Activated CD4-positive, CD25-positive, alpha-beta regulatory T cell treated with anti-CD3 and anti-CD28 coated beads, Interleukin-2, amount 50 U/mL, for 24 hours (primary cell): ENCODE results near the gene MYO9B.

Source experiments
- ATAC-seq, 2 donors: fragments of 150-1000 bp; cut with Tn5 transposase; one replicate each; pipeline ENCODE4 v1.10.0; 2021; ENCODE audit warnings: mild to moderate bottlenecking in 1 of 2, moderate library complexity in 1 of 2

Gene MYO9B

GRCh38 chr19:17220207-17220758, 144.7 kb downstream of the MYO9B start:
- peak in 1 of 2 donors; percentile 19 for ATAC-seq

DNA sequence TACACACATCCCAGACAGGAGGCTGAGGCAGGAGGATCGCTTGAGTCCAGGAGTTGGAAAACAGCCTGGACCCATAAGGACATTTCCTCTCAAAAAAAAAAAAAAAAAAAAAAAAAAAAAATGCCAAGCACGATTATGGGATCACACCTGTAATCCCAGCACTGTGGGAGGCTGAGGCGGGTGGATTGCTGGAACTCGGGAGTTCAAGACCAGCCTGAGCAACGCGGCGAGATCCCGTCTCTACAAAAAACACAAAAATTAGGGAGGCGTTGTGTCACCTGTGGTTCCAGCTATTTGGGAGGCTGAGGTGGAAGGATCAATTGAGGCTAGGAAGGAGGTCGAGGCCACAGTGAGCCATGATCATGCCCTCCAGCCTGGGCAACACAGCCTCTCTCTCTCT, 149.5 kb downstream of the MYO9B start:
- no peak for ATAC-seq

- peak; percentile 92 to 94 for ATAC-seq
Observed at GRCh38 chr19:17226002-17226933, 150.7 kb downstream of the MYO9B start, which contains the start of gene OCEL1. TSS of gene OCEL1 (plus strand) at chr19:17226226. CDS start at chr19:17226248, 22 bp downstream.

GRCh38 chr19:17227798-17228367, 152.3 kb downstream of the MYO9B start:
- no peak for ATAC-seq

DNA sequence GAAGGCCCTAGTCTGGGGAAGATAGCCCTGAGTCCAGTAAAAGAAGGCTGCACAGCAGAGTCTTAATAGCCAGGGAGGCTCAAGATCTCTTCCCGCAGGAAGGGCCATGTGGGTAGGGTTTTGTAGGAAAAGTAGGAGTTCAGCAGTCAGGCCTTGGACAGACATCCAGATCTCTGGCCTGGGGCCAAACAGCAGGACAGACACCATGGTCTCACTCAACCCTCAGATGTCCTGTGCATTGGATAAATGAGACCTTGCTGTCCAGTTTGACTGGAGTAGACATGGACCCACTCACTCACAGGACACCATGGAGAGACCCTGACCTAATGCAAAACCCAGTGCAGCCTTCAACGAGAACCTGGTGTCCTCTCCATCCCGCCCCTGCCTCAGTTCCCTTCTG, 154.3 kb downstream of the MYO9B start:
- ATAC-seq = no peak

DNA sequence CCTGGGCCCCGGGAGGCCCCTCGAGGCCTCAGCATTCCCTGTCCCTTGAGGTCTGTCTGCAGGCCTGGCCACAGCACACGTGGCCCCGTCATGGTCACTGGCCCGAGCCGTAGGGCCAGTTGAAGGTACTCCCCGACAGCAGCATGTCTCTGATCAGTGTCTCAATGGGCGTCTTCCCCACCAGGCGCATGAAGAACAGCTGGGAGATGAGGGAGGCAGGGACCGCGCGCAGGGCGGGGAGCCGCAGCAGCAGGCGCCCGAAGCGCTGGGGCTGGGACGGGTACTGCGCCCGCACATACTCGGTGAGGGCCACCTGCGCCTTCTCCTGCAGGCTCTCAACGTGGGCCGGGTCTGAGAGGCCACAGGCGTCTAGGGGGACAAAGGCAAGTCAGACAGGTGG, 156.7 kb downstream of the MYO9B start:
- ATAC-seq = no peak

DNA sequence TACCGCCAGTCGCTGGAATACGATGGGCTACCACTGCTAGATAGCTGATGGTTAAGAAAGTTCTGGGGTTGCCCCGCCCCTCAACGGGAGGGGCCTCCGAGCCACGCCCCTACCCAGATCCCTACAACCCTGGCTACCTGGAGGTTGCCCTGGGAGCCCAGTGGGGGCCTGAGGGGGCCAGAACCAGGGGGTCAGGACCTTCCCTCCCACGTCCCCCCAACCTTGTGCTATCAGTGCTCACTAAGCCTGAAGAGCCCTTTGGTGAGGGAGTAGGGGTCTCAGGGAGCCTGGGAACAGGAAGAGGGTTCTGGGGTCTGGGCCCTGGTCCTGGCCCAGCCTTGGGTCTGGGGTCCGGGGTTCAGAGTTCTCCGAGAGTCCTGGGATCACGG, 159.3 kb downstream of the MYO9B start:
- ATAC-seq = peak; percentile 69 to 72

DNA sequence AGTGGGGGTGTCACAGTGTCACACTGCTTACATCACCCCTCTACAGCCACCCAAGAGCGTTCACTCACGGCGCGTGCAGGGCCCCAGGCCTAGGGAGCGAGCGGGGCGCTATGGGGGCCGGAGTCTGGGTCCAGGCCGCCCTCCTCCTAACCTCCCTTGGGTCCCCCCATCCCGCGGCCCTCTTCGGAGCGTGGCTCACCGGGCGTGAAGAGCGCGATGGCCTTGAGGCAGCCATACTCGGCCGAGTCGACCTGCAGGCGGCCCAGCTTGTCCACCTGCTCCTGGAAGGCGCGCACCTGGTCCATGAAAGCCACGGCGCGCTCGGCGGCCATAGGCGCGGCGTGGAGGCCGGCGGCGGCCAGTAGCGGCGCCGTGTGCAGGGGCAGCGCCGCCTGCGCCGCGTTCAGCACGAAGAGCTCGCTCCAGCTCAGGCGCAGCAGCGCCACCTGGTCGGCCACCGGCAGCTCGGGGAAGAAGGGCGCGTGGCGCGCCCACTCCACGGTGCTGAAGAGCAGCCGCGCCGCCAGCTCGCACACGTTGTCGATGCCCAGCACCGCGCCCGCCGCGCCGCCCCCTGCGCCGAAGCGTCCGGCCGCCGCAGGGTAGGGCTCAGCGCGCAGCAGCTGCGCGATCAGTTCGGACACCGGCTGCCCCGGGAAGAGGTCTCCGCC, 159.9 kb downstream of the MYO9B start:
- peak; percentile 87 to 91 for ATAC-seq

DNA sequence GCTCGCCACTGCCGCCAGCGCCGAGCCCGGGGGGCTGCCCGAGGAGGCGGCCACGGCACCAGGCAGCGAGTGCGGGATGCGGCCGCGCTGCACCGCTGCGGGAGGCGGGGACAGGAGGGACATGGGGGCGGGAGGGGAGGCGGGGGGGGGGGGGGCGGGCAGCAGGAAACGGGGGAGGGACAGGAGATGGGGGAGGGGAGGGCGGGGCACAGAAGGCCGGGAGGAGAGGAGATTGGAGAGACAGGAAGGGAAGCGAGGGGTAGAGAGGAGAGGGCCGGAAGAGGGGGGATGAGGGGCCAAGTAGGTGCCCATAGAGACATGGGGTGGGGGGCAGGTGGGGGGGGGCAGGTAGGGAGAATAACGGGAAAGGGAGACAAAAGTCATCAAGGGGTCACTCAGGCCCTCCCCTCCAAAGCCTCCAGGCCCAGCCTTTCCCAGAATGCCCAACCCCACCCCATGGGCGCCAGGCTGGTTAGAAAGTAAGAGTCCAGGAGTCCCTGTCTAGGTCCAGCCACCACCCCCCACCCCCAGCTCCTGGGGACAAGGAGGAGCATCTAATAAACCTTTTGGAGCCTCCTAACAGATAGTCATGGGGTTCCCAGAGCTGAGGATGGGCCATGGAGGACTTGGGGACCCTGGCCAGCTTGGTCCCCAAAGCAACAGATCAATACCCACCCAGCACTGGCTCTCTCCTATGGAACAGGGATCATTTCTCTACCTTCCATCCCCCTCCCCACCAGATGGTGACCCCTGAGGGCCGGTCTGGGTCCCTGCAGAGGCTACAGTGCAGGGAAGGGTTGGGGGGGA, 160.6 kb downstream of the MYO9B start:
- peak; percentile 11 to 24 for ATAC-seq

GRCh38 chr19:17236811-17237543, 161.4 kb downstream of the MYO9B start:
- ATAC-seq = no peak

DNA sequence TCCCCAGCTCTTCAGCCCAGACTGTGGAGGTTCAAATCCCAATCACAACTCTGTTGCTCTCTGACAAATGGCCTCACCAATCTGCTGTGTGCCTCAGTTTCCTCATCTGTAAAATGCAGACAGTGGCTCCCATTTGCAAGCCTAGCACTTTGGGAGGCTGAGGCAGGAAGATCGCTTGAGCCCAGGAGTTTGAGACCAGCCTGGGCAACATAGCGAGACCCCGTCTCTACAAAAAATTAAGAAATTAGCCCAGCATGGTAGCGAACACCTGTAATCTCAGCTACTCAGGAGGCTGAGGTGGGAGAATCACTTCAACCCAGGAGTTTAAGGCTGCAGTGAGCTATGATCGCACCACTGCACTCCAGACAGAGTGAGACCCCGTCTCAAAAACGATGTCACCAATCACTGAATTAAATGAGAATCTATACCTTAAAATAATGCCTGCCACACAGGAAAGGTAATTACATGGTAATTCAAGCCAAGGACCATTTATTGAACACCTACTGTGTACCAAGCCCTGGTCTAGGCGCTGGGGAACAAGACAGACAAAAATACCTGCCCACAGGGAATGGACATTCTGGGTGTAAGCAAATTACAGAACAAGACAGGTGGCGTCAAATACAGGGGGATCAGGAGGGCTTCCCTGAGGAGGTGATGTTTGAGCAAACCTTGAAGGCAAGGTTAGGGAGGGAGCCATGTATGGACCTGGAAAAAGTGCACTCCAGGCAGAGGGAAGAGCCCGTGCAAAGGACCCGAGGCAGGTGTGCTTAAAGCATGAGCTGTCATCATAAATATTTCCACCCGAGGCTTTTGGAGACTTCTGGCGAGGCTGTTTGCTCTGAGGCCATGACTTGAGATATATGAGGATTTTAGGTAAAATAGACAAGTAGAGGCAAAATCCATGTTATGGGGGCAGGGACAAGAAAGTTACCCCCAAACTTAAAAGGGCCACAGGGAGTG, 162.4 kb downstream of the MYO9B start:
- ATAC-seq = no peak

DNA sequence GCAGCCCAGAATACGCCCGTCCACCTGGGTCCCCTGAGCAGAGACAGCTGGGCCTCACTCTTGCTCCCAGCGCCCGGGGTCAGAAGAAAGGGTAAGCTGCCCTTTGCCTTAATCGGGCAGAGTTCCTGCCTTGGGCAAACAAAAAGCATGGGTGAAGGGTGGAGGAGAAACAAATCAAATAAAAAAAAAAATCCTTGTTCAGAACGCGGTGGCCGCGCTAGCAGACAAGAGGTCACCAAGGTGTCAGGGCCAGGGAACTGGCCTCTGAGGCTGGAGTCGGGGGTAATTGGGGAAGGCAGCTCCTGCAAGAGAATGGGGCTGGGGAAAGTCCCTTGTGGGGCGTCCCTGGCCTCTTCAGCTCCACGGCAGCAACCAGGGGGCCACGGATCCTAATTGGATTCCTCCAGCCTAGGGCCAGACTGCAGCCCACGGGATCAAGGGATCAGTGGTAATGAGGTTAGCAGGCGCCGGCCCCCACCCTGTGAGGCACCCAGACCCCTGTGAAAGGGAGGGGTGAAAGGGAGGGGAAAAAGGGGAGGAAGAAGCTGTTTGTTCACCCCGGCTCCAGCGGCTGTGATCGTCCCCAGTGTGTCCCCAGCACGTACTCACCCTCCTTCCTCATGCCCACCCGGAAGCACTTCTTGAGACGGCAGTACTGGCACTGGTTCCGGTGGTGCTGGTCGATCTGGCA, 164.6 kb downstream of the MYO9B start:
- ATAC-seq = no peak

DNA sequence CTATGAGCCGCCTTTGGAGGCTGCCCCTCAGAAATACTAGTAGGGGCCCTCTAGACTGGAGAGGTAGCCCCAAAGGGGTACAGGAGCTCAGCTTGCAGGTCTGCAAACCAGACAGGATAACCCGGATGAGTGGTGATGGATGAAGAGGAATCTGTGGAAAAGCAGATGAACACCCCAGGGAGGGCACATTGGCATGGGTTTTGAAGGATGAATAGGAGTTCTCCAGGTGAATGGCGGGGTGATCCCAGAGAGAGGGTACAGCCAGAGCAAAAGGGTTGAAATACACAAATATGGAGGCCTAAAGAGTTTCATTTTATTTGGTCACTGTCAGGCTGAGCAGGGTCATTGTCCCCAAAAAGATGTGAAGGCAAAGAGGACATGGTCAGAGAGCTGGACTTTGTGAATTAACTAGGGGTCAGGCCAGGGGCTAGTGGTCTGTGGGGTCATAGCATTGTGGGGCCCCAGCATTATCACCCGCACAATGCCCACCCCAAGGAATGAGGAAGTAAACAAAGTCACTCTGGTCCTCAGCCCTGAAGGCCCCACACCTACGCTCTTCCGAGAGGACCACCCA, 165.3 kb downstream of the MYO9B start:
- ATAC-seq = no peak

DNA sequence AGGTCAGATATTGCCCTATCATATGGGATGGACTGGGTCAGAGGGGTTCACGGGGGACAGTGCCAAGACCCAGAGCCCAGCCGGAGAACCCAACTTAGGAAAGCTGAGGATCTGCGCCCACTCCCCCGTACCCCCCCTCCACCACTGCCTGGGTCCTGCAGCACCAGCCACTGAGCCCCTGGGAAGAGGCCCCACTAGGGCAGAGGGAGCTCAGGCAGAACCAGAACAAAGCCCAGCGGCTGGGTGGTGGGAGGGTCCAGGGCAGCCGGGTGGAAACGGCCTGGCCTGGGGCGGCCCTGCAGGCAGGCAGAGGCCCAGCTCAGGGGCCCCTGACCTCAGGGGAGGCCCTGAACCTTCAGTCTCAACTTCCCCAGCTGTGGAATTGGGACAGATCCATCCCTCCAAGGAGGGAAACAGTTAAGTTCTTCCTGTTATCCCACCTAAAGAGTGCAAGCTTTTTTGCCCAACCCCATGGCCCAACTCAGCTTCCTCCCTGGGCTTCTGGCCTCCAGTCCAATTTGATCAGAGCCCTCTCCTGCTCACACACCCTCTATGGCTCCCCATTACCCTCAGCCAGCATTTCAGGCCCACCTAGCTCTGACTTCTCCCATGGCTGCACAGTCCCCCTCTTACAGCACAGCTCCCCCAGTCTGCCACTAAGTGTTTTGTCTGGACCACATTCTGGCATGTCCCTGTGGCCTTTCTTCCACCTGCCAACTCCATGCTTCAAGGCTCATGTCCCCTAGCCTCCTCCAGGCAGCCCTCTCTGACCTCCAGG, 167.0 kb downstream of the MYO9B start:
- ATAC-seq = no peak

DNA sequence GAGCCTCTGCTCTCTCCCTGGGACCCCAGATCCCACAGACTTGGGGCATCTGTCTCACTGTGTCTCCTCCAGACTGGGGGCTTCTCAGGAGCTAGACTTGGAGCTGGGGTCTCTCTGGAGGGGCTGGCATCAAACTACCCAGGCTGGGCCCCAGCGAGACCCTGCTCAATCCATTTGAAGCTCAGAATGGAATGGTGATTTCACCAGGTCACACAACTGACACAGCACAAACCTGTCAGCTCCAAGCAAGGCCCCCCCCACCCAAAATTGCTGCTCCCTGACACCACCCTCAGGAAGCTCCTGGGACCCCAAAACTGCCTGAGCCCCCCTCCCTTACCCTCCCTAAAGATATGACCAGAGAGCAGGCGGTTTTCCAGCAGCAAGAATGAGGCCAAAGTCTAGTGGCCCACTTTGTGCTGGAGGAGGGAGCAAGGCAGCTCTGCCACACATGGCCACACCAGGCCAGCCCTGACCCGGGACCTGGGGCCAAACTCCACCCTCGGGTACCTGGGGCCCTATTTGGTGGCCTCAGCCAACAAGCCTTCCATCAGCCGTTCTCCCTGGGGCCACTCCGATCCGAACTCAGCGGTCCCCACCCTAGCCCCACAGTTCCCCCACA, 167.7 kb downstream of the MYO9B start:
- ATAC-seq = no peak

DNA sequence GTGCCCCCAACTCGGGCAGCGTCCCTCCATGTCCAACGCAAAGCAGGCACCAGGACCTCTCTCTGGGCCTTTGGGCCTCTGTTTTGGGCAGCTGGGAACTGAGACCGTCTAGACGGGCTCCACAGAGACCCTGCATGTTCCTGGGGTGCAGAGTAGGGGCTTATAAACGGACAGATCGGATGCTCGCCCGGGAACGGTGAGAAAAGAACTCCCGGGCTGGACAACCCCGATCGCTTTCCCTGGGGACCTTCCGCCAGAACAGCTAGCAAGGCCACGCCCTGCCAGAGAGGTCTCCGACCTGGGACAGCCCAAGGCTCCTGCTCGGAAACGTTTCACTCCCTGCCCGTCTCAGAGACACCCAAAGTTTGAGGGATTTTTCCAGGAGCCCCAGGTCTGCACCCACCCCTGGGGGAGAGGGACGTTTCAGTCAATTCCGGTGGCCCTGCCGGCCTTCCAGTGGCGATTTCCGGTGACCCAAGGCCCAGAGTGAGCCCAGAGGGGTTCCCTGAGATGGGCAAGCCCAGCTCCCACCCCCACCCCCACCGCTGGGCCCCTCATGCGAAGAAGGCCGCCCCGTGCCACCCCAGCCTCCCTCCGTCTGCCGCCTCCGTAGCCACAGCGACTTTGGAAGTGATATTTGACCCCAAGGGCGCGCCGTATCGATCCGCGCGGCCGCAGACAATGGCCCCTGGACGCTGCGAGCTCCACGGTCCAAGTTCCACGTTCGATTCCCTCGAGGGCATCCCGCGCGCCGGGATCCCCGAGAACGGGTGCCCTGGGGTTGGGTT, 168.4 kb downstream of the MYO9B start:
- ATAC-seq = no peak
